ENCODE data around the gene HLA-DRA.
"Not testable (repeated sequence)": the region's sequence is repeated elsewhere in the genome, so short reads cannot be mapped to it uniquely, and the experiment has no call there.

Gene HLA-DRA

GRCh38 chr6:32473376-32474348, 34.0 kb downstream of the HLA-DRA start:
- H3K4me3 Mint-ChIP-seq: peak overlapping the region; percentile 79 to 81
- not testable (repeated sequence) for H3K9me3 Mint-ChIP-seq, H3K27me3 Mint-ChIP-seq
- H3K27ac Mint-ChIP-seq: peak overlapping the region; percentile 100
- peaks cover 19 to 38% of the 10 kb centered on the region in 2 donors for H3K4me1 Mint-ChIP-seq
- DNase-seq (peak; percentile 53), ATAC-seq (replicated peaks) (peak; percentile 98)
- H3K36me3 Mint-ChIP-seq: peaks cover 6 to 22% of the 10 kb centered on the region in 2 donors

GRCh38 chr6:32475392-32476206, 35.9 kb downstream of the HLA-DRA start:
- Mint-ChIP-seq H3K36me3 (peaks cover 11 to 29% of the 10 kb centered on the region in 2 donors), H3K27me3 (no peaks in the 10 kb centered on the region), H3K9me3 (peaks cover 6 to 7% of the 10 kb centered on the region in 2 donors), H3K4me3 (no peak overlapping the region), H3K27ac (peak overlapping the region; percentile 91), H3K4me1 (peaks cover 21 to 38% of the 10 kb centered on the region in 2 donors)
- ATAC-seq (replicated peaks): no peak
- no peak for DNase-seq

GRCh38 chr6:32483968-32484613, 44.4 kb downstream of the HLA-DRA start:
- H3K27me3 Mint-ChIP-seq: no peaks in the 10 kb centered on the region
- peak overlapping the region; percentile 83 for H3K27ac Mint-ChIP-seq
- no peak for ATAC-seq (replicated peaks)
- no peak for DNase-seq
- peaks cover 1 to 5% of the 10 kb centered on the region in 2 donors for H3K36me3 Mint-ChIP-seq
- H3K4me3 Mint-ChIP-seq: no peak overlapping the region
- peaks cover 0 to under 1% of the 10 kb centered on the region in 2 donors for H3K9me3 Mint-ChIP-seq
- H3K4me1 Mint-ChIP-seq: peaks cover 16 to 22% of the 10 kb centered on the region in 2 donors

GRCh38 chr6:32484614-32484998, 44.9 kb downstream of the HLA-DRA start:
- Mint-ChIP-seq H3K9me3 (no peaks in the 10 kb centered on the region), H3K27ac (peak overlapping the region; percentile 78), H3K36me3 (peaks cover 1 to 4% of the 10 kb centered on the region in 2 donors), H3K4me3 (no peak overlapping the region), H3K4me1 (peaks cover 16 to 22% of the 10 kb centered on the region in 2 donors), H3K27me3 (no peaks in the 10 kb centered on the region)
- DNase-seq (no peak), ATAC-seq (replicated peaks) (no peak)

GRCh38 chr6:32488083-32488482, 48.4 kb downstream of the HLA-DRA start:
- no peak for DNase-seq
- Mint-ChIP-seq H3K9me3 (peaks cover 0 to 1% of the 10 kb centered on the region in 2 donors), H3K4me3 (no peak overlapping the region), H3K36me3 (no peaks in the 10 kb centered on the region), H3K4me1 (peaks cover 21 to 36% of the 10 kb centered on the region in 2 donors), H3K27ac (no peak overlapping the region), H3K27me3 (no peaks in the 10 kb centered on the region)
- ATAC-seq (replicated peaks): no peak

GRCh38 chr6:32491700-32492099, 52.0 kb downstream of the HLA-DRA start:
- DNase-seq (no peak), ATAC-seq (replicated peaks) (peak; percentile 45 to 61)
- H3K9me3 Mint-ChIP-seq: peaks cover 0 to 1% of the 10 kb centered on the region in 2 donors
- H3K36me3 Mint-ChIP-seq: no peaks in the 10 kb centered on the region
- H3K4me1 Mint-ChIP-seq: peaks cover 19 to 31% of the 10 kb centered on the region in 2 donors
- H3K27me3 Mint-ChIP-seq: no peaks in the 10 kb centered on the region
- peak overlapping the region in 1 of 2 donors; percentile 32 for H3K4me3 Mint-ChIP-seq
- H3K27ac Mint-ChIP-seq: peak overlapping the region; percentile 65

- no peaks in the 10 kb centered on the region for H3K36me3 Mint-ChIP-seq
- no peak overlapping the region for H3K27ac Mint-ChIP-seq
- DNase-seq (no peak), ATAC-seq (replicated peaks) (no peak)
- no peaks in the 10 kb centered on the region for H3K27me3 Mint-ChIP-seq
- peaks cover 19 to 31% of the 10 kb centered on the region in 2 donors for H3K4me1 Mint-ChIP-seq
- H3K4me3 Mint-ChIP-seq: no peak overlapping the region
- H3K9me3 Mint-ChIP-seq: peaks cover 0 to 1% of the 10 kb centered on the region in 2 donors
These were observed 52.7 kb downstream of the HLA-DRA start for GRCh38 chr6:32492351-32492750.

Data from stimulated activated naive B cell treated with anti-CD40 and anti-IgM and Interleukin-4, amounts not matched to agents 10 μg/mL and 1 μg/mL and 100 μg/mL, for 72 hours (primary cell).